H1 (cell line): Measurements from ENCODE around the gene S100PBP.

Source experiments
- BRCA1 ChIP-seq: IDR thresholded peaks from 2 replicates; pipeline ENCODE4 v1.6.1; 2012; ENCODE audit warnings: low read depth, low read length, improper control_type of control experiment
- CEBPB ChIP-seq: IDR thresholded peaks from 2 replicates; pipeline ENCODE4 v1.6.1; 2012; ENCODE audit warnings: low read depth, low read length
- CREB1 ChIP-seq: IDR thresholded peaks from 2 replicates; pipeline ENCODE4 v1.6.1; 2012; ENCODE audit warnings: inconsistent platforms
- EZH2 ChIP-seq: fragments of 200-600 bp; sonication (generic); IDR thresholded peaks from 2 replicates; pipeline ENCODE4 v1.7.1; 2012; ENCODE audit warnings: low read depth, mild to moderate bottlenecking, moderate library complexity, low read length, inconsistent platforms; ENCODE audit not compliant: severe bottlenecking
- MAFK ChIP-seq: IDR thresholded peaks from 2 replicates; pipeline ENCODE4 v1.6.1; 2012; ENCODE audit warnings: low read depth, mild to moderate bottlenecking, improper control_type of control experiment, low read length
- POLR2A ChIP-seq, 2 experiments: IDR thresholded peaks; 1 replicate in 1 of 2; 2 replicates in 1 of 2; pipeline ENCODE4 v1.6.1; 2011; ENCODE audit warnings: low read depth in 2 of 2, low read length in 2 of 2, mild to moderate bottlenecking in 2 of 2; ENCODE audit errors: control extremely low read depth in 1 of 2
- SIX5 ChIP-seq: IDR thresholded peaks from 2 replicates; pipeline ENCODE4 v1.6.1; 2011; ENCODE audit warnings: mild to moderate bottlenecking, low read depth, low read length
- SRF ChIP-seq: IDR thresholded peaks from 2 replicates; pipeline ENCODE4 v1.6.1; 2011; ENCODE audit warnings: mild to moderate bottlenecking, low read depth, low read length, moderate library complexity
- TCF12 ChIP-seq: IDR thresholded peaks from 2 replicates; pipeline ENCODE4 v1.6.1; 2011; ENCODE audit warnings: low read depth, mild to moderate bottlenecking, low read length
- TF ChIP-seq, protein P1 (sequence below), 3 experiments: IDR thresholded peaks; 1 replicate in 2 of 3; 2 replicates in 1 of 3; pipeline versions ENCODE4 v1.5.1 to v1.6.1; 2011; ENCODE audit warnings: low read length in 3 of 3, mild to moderate bottlenecking in 3 of 3, inconsistent platforms in 2 of 3, low read depth in 1 of 3, moderate library complexity in 1 of 3; ENCODE audit not compliant: insufficient read depth in 1 of 3; ENCODE audit errors: control extremely low read depth in 1 of 3

DNA sequence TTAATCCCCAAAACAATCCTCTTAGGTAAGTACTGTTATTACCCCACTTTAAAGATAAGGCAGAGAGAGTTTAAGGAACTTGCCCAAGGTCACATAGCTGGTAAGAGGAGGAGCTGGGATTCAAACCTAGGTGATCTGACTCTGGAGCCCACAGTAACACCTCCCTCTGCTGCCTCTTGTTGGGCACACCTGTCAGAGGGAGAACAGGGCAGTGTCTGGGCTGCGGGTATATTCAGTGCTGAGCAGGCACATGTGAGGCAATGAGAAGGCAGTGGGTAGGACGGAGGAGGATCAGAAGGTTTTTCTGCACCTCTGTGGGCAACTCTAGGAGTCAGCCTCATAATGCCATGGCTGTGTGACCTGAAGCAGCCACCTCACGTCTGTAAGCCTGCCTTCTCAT, 70.7 kb downstream of the S100PBP start:
- TF ChIP-seq BRCA1 (no peak), CEBPB (no peak), SRF (no peak), CREB1 (no peak), EZH2 (no peak), MAFK (no peak), SIX5 (no peak), TCF12 (no peak), POLR2A (IDR thresholded peaks at IDR 0.05; ENCODE audit: control extremely low read depth in 1 of 2, low read depth in 2 of 2, low read length in 2 of 2) (no peak)
- TF ChIP-seq, protein P1, sequence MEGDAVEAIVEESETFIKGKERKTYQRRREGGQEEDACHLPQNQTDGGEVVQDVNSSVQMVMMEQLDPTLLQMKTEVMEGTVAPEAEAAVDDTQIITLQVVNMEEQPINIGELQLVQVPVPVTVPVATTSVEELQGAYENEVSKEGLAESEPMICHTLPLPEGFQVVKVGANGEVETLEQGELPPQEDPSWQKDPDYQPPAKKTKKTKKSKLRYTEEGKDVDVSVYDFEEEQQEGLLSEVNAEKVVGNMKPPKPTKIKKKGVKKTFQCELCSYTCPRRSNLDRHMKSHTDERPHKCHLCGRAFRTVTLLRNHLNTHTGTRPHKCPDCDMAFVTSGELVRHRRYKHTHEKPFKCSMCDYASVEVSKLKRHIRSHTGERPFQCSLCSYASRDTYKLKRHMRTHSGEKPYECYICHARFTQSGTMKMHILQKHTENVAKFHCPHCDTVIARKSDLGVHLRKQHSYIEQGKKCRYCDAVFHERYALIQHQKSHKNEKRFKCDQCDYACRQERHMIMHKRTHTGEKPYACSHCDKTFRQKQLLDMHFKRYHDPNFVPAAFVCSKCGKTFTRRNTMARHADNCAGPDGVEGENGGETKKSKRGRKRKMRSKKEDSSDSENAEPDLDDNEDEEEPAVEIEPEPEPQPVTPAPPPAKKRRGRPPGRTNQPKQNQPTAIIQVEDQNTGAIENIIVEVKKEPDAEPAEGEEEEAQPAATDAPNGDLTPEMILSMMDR (IDR thresholded peaks at IDR 0.05; ENCODE audit: control extremely low read depth in 1 of 3, insufficient read depth in 1 of 3, low read depth in 1 of 3, low read length in 3 of 3), result no peak
